RWPE2 (cell line): ENCODE data around the gene PAPPA2.

ENCODE experiments used
- ATAC-seq: fragments of 200-7000 bp; cut with Tn5 transposase; 3 replicates; pipeline ENCODE4 v1.9.1; 2021; ENCODE audit warnings: low read depth
- DNase-seq: peaks from one replicate; pipeline ENCODE4 v3.0.0-alpha.2; 2020; ENCODE audit warnings: low spot score
- H3K27ac ChIP-seq: fragments of 450-650 bp; 2 replicates; pipeline ENCODE4 v1.5.1; 2017; ENCODE audit warnings: mild to moderate bottlenecking; ENCODE audit not compliant: poor library complexity, severe bottlenecking
- H3K27me3 ChIP-seq: fragments of 250-450 bp; sonication (Bioruptor Pico); 2 replicates; pipeline ENCODE4 v1.5.1; 2021; ENCODE audit warnings: mild to moderate bottlenecking, moderate library complexity; ENCODE audit not compliant: insufficient read depth, poor library complexity, severe bottlenecking
- H3K36me3 ChIP-seq: fragments of 250-450 bp; sonication (Bioruptor Pico); 2 replicates; pipeline ENCODE4 v1.5.1; 2020; ENCODE audit warnings: low read depth, mild to moderate bottlenecking, moderate library complexity
- H3K4me1 ChIP-seq: fragments of 250-450 bp; sonication (Bioruptor Pico); 2 replicates; pipeline ENCODE4 v1.5.1; 2021; ENCODE audit warnings: mild to moderate bottlenecking, moderate library complexity; ENCODE audit not compliant: insufficient read depth, poor library complexity, severe bottlenecking
- H3K4me3 ChIP-seq: fragments of 250-450 bp; sonication (Bioruptor Pico); 2 replicates; pipeline ENCODE4 v1.5.1; 2021; ENCODE audit warnings: mild to moderate bottlenecking, moderate library complexity; ENCODE audit not compliant: severe bottlenecking
- H3K9me3 ChIP-seq: fragments of 250-450 bp; sonication (Bioruptor Pico); 2 replicates; pipeline ENCODE4 v1.5.1; 2021; ENCODE audit warnings: mild to moderate bottlenecking, moderate library complexity; ENCODE audit not compliant: severe bottlenecking
- TF ChIP-seq, protein P1 (sequence below): fragments of 450-650 bp; IDR thresholded peaks from one replicate; pipeline ENCODE4 v1.5.1; 2017; ENCODE audit warnings: mild to moderate bottlenecking, moderate library complexity; ENCODE audit not compliant: poor library complexity, severe bottlenecking

The PAPPA2 gene

GRCh38 chr1:176816232-176816631 lies 353.3 kb downstream of the PAPPA2 start:
- H3K27me3 ChIP-seq: no peaks in the 10 kb centered on the region
- H3K4me3 ChIP-seq: no peak overlapping the region
- DNase-seq: no peak
- H3K9me3 ChIP-seq: no peaks in the 10 kb centered on the region
- TF ChIP-seq, protein P1, sequence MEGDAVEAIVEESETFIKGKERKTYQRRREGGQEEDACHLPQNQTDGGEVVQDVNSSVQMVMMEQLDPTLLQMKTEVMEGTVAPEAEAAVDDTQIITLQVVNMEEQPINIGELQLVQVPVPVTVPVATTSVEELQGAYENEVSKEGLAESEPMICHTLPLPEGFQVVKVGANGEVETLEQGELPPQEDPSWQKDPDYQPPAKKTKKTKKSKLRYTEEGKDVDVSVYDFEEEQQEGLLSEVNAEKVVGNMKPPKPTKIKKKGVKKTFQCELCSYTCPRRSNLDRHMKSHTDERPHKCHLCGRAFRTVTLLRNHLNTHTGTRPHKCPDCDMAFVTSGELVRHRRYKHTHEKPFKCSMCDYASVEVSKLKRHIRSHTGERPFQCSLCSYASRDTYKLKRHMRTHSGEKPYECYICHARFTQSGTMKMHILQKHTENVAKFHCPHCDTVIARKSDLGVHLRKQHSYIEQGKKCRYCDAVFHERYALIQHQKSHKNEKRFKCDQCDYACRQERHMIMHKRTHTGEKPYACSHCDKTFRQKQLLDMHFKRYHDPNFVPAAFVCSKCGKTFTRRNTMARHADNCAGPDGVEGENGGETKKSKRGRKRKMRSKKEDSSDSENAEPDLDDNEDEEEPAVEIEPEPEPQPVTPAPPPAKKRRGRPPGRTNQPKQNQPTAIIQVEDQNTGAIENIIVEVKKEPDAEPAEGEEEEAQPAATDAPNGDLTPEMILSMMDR: no peak
- no peaks in the 10 kb centered on the region for H3K4me1 ChIP-seq
- no peak for ATAC-seq
- H3K36me3 ChIP-seq: no peaks in the 10 kb centered on the region
- H3K27ac ChIP-seq: no peak overlapping the region

DNA sequence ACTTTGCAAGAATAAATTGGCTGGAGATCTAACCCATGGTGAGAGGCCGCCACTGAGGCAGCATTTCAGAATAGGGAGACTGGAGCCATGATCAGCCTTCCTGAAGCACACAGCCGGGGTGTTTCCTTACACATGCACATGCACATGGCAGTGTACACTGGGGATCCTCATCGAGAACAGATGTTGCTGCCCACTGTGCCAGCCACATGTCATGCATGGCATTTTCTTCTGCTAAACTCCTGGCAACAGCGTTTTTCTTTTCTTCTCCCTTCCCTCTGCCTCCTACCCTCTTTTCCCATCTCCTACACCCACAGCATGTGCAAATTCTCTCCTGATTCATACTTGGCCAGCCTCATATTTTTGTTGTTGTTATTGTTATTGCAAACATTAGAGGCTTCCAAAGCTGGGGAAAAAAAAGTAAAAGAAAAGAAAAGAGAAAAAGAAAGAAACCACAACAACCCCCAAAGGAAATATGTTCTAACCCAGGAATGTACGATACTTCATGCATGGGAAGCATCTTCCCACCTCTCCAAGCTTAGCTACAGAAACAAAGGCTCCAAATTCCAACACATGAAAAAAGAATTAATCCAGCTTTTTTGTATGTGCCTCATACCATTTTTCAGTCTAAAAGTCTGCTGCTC lies 357.5 kb downstream of the PAPPA2 start:
- Histone ChIP-seq H3K4me3 (no peak overlapping the region), H3K9me3 (no peaks in the 10 kb centered on the region), H3K36me3 (no peaks in the 10 kb centered on the region), H3K4me1 (no peaks in the 10 kb centered on the region), H3K27ac (no peak overlapping the region), H3K27me3 (no peaks in the 10 kb centered on the region)
- TF ChIP-seq, protein P1: no peak
- DNase-seq (no peak), ATAC-seq (no peak)

DNA sequence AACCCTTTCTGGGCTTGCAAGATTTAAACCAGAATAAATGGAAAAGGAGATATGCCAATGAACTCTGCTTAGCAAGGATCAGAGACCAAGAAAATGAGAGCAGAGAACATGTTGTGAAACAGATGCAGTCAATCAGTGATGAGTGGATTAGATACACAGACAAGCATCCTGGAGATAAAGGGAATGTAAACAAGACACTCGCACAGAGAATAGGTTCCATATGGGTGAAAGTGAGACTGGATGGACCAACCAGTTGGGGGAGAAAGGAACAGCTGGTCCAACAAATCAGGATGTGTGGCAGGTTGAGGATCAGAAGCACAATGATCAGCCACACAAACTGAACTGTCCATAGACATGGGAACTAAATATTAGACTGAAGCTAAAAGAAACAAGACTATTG lies 363.3 kb downstream of the PAPPA2 start:
- ATAC-seq (no peak), DNase-seq (no peak)
- no peaks in the 10 kb centered on the region for H3K36me3 ChIP-seq

GRCh38 chr1:176829261-176829660 lies 366.3 kb downstream of the PAPPA2 start:
- no peak overlapping the region for H3K4me3 ChIP-seq
- DNase-seq: no peak
- H3K36me3 ChIP-seq: no peaks in the 10 kb centered on the region

More for the DNA sequence above, 363.3 kb downstream of the PAPPA2 start:
- Histone ChIP-seq H3K4me3 (no peak overlapping the region), H3K9me3 (no peaks in the 10 kb centered on the region), H3K4me1 (no peaks in the 10 kb centered on the region), H3K27me3 (no peaks in the 10 kb centered on the region), H3K27ac (no peak overlapping the region)
- TF ChIP-seq, protein P1: no peak

DNA sequence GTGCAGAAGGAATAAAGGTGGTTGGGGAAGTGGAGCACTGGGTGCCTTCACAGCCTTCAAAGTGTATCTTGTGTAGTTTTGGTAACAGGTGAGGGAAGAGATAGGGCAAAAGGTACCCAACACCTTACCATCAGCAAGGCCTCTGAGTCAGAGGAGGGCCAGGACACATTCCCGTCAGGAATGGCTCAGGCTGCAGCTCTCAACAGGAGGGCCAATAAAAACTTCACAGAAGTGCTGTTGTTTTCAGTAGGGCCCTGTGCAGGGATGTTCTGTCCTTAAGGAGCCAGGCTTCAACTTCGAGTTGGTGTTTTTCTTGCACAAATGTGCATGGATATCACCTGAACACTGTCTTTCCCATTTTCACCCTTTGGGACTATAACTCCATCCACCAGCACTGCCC lies 368.2 kb downstream of the PAPPA2 start:
- Histone ChIP-seq H3K27me3 (no peaks in the 10 kb centered on the region), H3K36me3 (no peaks in the 10 kb centered on the region), H3K4me3 (no peak overlapping the region), H3K9me3 (no peaks in the 10 kb centered on the region), H3K4me1 (no peaks in the 10 kb centered on the region), H3K27ac (no peak overlapping the region)
- TF ChIP-seq, protein P1: no peak
- ATAC-seq: no peak
- DNase-seq: no peak

More at GRCh38 chr1:176829261-176829660, 366.3 kb downstream of the PAPPA2 start:
- Histone ChIP-seq H3K27ac (no peak overlapping the region), H3K4me1 (no peaks in the 10 kb centered on the region), H3K27me3 (no peaks in the 10 kb centered on the region), H3K9me3 (no peaks in the 10 kb centered on the region)
- ATAC-seq: no peak
- TF ChIP-seq, protein P1: no peak
